ENCODE measurements around the gene AKT3. TPM values are rescaled to one million over a fixed set of nuclear protein-coding genes. Genes with fewer than 3 reads are reported as not detected.

AKT3 gene
- total RNA-seq, 3 donors from 2014 or later (not counting 1 experiment from before 2014, with no cell fraction given), result 135 to 157 (median 136) TPM

- H3K36me3 ChIP-seq (ENCODE audit: control insufficient read depth, insufficient read depth, low read length), result peaks cover 19% of the 10 kb centered on the region
- H3K4me3 ChIP-seq (ENCODE audit: low read length), result no peak overlapping the region
- peaks cover 40% of the 10 kb centered on the region for H3K4me1 ChIP-seq (ENCODE audit: control insufficient read depth, insufficient read depth, low read length)
- no peaks in the 10 kb centered on the region for H3K9me3 ChIP-seq (ENCODE audit: control insufficient read depth, insufficient read depth, low read length)
- intact Hi-C loops (cut with micrococcal nuclease), result loop anchor here (5.0 kb wide), 1 partner anchor 810 kb away; no protein-coding TSS in a partner anchor
- DNase-seq, result no peak
- ATAC-seq, result peak in 2 of 3 donors; percentile 41 to 44
- H3K9me3 Mint-ChIP-seq, result no peaks in the 10 kb centered on the region
- H3K4me1 Mint-ChIP-seq, result peaks cover 57 to 68% of the 10 kb centered on the region in 2 donors
- H3K36me3 Mint-ChIP-seq, result peaks cover 36% of the 10 kb centered on the region
- H3K27ac ChIP-seq (ENCODE audit: low read length), result peak overlapping the region; percentile 76
- no peak for TF ChIP-seq CTCF (IDR thresholded peaks at IDR 0.05)
- H3K4me3 Mint-ChIP-seq, result peak overlapping the region; percentile 83
- WGBS (ENCODE audit: insufficient coverage), result 23% methylated on average over 5 of the region's 5 CpGs
- no peaks in the 10 kb centered on the region for H3K27me3 ChIP-seq (ENCODE audit: control insufficient read depth, insufficient read depth, low read length)
- no peaks in the 10 kb centered on the region for H3K27me3 Mint-ChIP-seq (ENCODE audit: low read depth in 2 of 2)
- peak overlapping the region; percentile 86 to 90 for H3K27ac Mint-ChIP-seq
These were observed 342.9 kb downstream of the AKT3 start for GRCh38 chr1:243507001-243507671.

- peaks cover 29% of the 10 kb centered on the region for H3K36me3 Mint-ChIP-seq
- peak overlapping the region; percentile 53 for H3K4me3 Mint-ChIP-seq
- no peaks in the 10 kb centered on the region for H3K27me3 ChIP-seq (ENCODE audit: control insufficient read depth, insufficient read depth, low read length)
- peak overlapping the region; percentile 86 to 90 for H3K27ac Mint-ChIP-seq
- no peaks in the 10 kb centered on the region for H3K9me3 ChIP-seq (ENCODE audit: control insufficient read depth, insufficient read depth, low read length)
- H3K4me3 ChIP-seq (ENCODE audit: low read length), result no peak overlapping the region
- ATAC-seq, result no peak
- DNase-seq, result no peak
- peaks cover 40% of the 10 kb centered on the region for H3K4me1 ChIP-seq (ENCODE audit: control insufficient read depth, insufficient read depth, low read length)
- no peaks in the 10 kb centered on the region for H3K9me3 Mint-ChIP-seq
- intact Hi-C loops (cut with micrococcal nuclease), result loop anchor here (5.0 kb wide), 1 partner anchor 811 kb away; no protein-coding TSS in a partner anchor
- no peak for TF ChIP-seq CTCF (IDR thresholded peaks at IDR 0.05)
- H3K36me3 ChIP-seq (ENCODE audit: control insufficient read depth, insufficient read depth, low read length), result peaks cover 13% of the 10 kb centered on the region
- no peaks in the 10 kb centered on the region for H3K27me3 Mint-ChIP-seq (ENCODE audit: low read depth in 2 of 2)
- whole genome bisulfite sequencing (ENCODE audit: insufficient coverage), result 66% methylated on average over 10 of the region's 10 CpGs
- peaks cover 57 to 62% of the 10 kb centered on the region in 2 donors for H3K4me1 Mint-ChIP-seq
- H3K27ac ChIP-seq (ENCODE audit: low read length), result peak overlapping the region; percentile 76
These were observed 343.9 kb downstream of the AKT3 start for GRCh38 chr1:243505986-243506689.

- no peak for TF ChIP-seq CTCF (IDR thresholded peaks at IDR 0.05)
- DNase-seq (no peak), ATAC-seq (no peak)
- H3K27me3 ChIP-seq (ENCODE audit: control insufficient read depth, insufficient read depth, low read length), result no peaks in the 10 kb centered on the region
- H3K4me3 ChIP-seq (ENCODE audit: low read length), result no peak overlapping the region
- peaks cover 7% of the 10 kb centered on the region for H3K36me3 ChIP-seq (ENCODE audit: control insufficient read depth, insufficient read depth, low read length)
- WGBS (ENCODE audit: insufficient coverage), result 97% methylated on average over 7 of the region's 8 CpGs
- peaks cover 24% of the 10 kb centered on the region for H3K4me1 ChIP-seq (ENCODE audit: control insufficient read depth, insufficient read depth, low read length)
- peaks cover 20% of the 10 kb centered on the region for H3K36me3 Mint-ChIP-seq
- no peaks in the 10 kb centered on the region for H3K9me3 Mint-ChIP-seq
- H3K27ac ChIP-seq (ENCODE audit: low read length), result no peak overlapping the region
- H3K4me3 Mint-ChIP-seq, result no peak overlapping the region
- H3K9me3 ChIP-seq (ENCODE audit: control insufficient read depth, insufficient read depth, low read length), result no peaks in the 10 kb centered on the region
- peaks cover 34 to 36% of the 10 kb centered on the region in 2 donors for H3K4me1 Mint-ChIP-seq
- no peaks in the 10 kb centered on the region for H3K27me3 Mint-ChIP-seq (ENCODE audit: low read depth in 2 of 2)
- H3K27ac Mint-ChIP-seq, result peak overlapping the region in 1 of 2 donors; percentile 16
- intact Hi-C loops (cut with micrococcal nuclease), result no loop called here
These were observed 346.9 kb downstream of the AKT3 start for GRCh38 chr1:243503155-243503554.
